Erythroblast (primary cell): ENCODE measurements around the gene BPHL.

Experiments used
- GATA1 ChIP-seq: IDR thresholded peaks from 2 replicates; pipeline ENCODE4 v1.6.1; 2011; ENCODE audit warnings: low read depth, mild to moderate bottlenecking, control low read depth, low read length, moderate library complexity
- POLR2A ChIP-seq: IDR thresholded peaks from 2 replicates; pipeline ENCODE4 v1.6.1; 2011; ENCODE audit warnings: mild to moderate bottlenecking, low read length

GRCh38 chr6:3136292-3137011, 17.9 kb downstream of the BPHL start:
- TF ChIP-seq POLR2A (no peak), GATA1 (no peak)
